ENCODE results near the gene BICD2.

DNA sequence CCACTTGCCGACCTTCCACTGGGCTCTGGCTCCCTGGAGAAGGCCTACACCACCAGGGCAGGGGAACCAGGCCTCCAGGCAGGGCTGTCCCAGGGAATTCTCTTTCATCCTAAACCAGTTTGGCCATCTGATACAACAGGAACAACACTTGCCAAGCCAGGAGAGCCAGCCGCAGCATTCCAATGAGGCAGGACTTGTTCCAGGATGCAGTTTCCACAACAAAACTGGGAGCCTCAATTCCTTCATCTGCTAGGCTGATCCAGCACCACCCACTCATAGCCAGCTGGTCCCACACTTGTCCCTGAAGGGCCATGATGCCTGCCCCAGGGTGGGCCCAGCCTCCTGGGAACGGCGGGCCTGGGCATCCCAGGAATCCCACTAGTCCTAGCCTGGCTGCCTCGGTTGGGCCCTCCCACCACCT lies 26.0 kb downstream of the BICD2 start:
- TF ChIP-seq MTA3 (CRISPR knock-in tag; IDR thresholded peaks at IDR 0.05) (no peak), ELF1 (CRISPR knock-in tag; IDR thresholded peaks at IDR 0.05) (no peak), ZNF10 (CRISPR knock-in tag; IDR thresholded peaks at IDR 0.05; ENCODE audit: borderline replicate concordance, low read depth) (no peak), KLF11 (CRISPR knock-in tag; IDR thresholded peaks at IDR 0.05) (no peak), ZNF354B (CRISPR knock-in tag; IDR thresholded peaks at IDR 0.05) (no peak), NR2F6 (IDR thresholded peaks at IDR 0.05) (no peak), NR2F6 (CRISPR knock-in tag; IDR thresholded peaks at IDR 0.05) (no peak), POLR2AphosphoS5 (IDR thresholded peaks at IDR 0.05; ENCODE audit: low read depth, low read length) (no peak), ATF7 (IDR thresholded peaks at IDR 0.05) (no peak), ATF7 (CRISPR knock-in tag; IDR thresholded peaks at IDR 0.05) (no peak), SP2 (CRISPR knock-in tag; IDR thresholded peaks at IDR 0.05) (no peak), ELK4 (CRISPR knock-in tag; IDR thresholded peaks at IDR 0.05; ENCODE audit: borderline replicate concordance) (no peak), GTF2F1 (IDR thresholded peaks at IDR 0.05; ENCODE audit: low read length) (no peak), ZNF441 (CRISPR knock-in tag; IDR thresholded peaks at IDR 0.05; ENCODE audit: borderline replicate concordance) (no peak)
- TF ChIP-seq, protein P1, sequence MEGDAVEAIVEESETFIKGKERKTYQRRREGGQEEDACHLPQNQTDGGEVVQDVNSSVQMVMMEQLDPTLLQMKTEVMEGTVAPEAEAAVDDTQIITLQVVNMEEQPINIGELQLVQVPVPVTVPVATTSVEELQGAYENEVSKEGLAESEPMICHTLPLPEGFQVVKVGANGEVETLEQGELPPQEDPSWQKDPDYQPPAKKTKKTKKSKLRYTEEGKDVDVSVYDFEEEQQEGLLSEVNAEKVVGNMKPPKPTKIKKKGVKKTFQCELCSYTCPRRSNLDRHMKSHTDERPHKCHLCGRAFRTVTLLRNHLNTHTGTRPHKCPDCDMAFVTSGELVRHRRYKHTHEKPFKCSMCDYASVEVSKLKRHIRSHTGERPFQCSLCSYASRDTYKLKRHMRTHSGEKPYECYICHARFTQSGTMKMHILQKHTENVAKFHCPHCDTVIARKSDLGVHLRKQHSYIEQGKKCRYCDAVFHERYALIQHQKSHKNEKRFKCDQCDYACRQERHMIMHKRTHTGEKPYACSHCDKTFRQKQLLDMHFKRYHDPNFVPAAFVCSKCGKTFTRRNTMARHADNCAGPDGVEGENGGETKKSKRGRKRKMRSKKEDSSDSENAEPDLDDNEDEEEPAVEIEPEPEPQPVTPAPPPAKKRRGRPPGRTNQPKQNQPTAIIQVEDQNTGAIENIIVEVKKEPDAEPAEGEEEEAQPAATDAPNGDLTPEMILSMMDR (CRISPR knock-in tag; IDR thresholded peaks at IDR 0.05), result no peak
- TF ChIP-seq, protein P2, sequence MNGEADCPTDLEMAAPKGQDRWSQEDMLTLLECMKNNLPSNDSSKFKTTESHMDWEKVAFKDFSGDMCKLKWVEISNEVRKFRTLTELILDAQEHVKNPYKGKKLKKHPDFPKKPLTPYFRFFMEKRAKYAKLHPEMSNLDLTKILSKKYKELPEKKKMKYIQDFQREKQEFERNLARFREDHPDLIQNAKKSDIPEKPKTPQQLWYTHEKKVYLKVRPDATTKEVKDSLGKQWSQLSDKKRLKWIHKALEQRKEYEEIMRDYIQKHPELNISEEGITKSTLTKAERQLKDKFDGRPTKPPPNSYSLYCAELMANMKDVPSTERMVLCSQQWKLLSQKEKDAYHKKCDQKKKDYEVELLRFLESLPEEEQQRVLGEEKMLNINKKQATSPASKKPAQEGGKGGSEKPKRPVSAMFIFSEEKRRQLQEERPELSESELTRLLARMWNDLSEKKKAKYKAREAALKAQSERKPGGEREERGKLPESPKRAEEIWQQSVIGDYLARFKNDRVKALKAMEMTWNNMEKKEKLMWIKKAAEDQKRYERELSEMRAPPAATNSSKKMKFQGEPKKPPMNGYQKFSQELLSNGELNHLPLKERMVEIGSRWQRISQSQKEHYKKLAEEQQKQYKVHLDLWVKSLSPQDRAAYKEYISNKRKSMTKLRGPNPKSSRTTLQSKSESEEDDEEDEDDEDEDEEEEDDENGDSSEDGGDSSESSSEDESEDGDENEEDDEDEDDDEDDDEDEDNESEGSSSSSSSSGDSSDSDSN (CRISPR knock-in tag; IDR thresholded peaks at IDR 0.05), result no peak

Measured in HepG2 (cell line).